ENCODE data around the gene NPM3.

GRCh38 chr10:101784558-101784957 lies 1.3 kb upstream of the NPM3 start:
- TF ChIP-seq CTCF (IDR thresholded peaks at IDR 0.05) (no peak), EZH2 (IDR thresholded peaks at IDR 0.05) (no peak), EZH2phosphoT487 (IDR thresholded peaks at IDR 0.05) (no peak)
